ENCODE measurements around the gene BCL11B.

Gene BCL11B

GRCh38 chr14:99249389-99249788 is 22.6 kb downstream of the BCL11B start:
- Histone ChIP-seq H3K9ac (no peak overlapping the region), H2AFZ (ENCODE audit: low read depth) (no peak overlapping the region), H3K27ac (no peak overlapping the region), H3K4me1 (ENCODE audit: low read depth, poor library complexity, severe bottlenecking) (no peaks in the 10 kb centered on the region), H3K36me3 (ENCODE audit: insufficient read depth) (no peaks in the 10 kb centered on the region), H3K79me2 (ENCODE audit: insufficient read depth, low read depth) (no peaks in the 10 kb centered on the region), H3K4me2 (no peak overlapping the region), H4K20me1 (ENCODE audit: insufficient read depth) (no peaks in the 10 kb centered on the region), H3K27me3 (ENCODE audit: insufficient read depth, low read depth) (no peaks in the 10 kb centered on the region), H3K4me3 (IDR thresholded peaks at IDR 0.05; ENCODE audit: insufficient read depth, low read depth, low read length) (no peak overlapping the region)
- TF ChIP-seq CTCF (conservative IDR thresholded peaks at IDR 0.05; ENCODE audit: low read depth, low read length) = no peak

GRCh38 chr14:99248761-99249171 is 23.2 kb downstream of the BCL11B start:
- Histone ChIP-seq H3K36me3 (ENCODE audit: insufficient read depth) (no peaks in the 10 kb centered on the region), H3K9ac (no peak overlapping the region), H3K4me1 (ENCODE audit: low read depth, poor library complexity, severe bottlenecking) (no peaks in the 10 kb centered on the region), H3K27ac (no peak overlapping the region), H3K4me2 (no peak overlapping the region), H3K4me3 (IDR thresholded peaks at IDR 0.05; ENCODE audit: insufficient read depth, low read depth, low read length) (no peak overlapping the region), H3K79me2 (ENCODE audit: insufficient read depth, low read depth) (no peaks in the 10 kb centered on the region), H3K27me3 (ENCODE audit: insufficient read depth, low read depth) (no peaks in the 10 kb centered on the region), H2AFZ (ENCODE audit: low read depth) (no peak overlapping the region), H4K20me1 (ENCODE audit: insufficient read depth) (no peaks in the 10 kb centered on the region)
- TF ChIP-seq CTCF (conservative IDR thresholded peaks at IDR 0.05; ENCODE audit: low read depth, low read length) = no peak

- Histone ChIP-seq H3K9ac (no peak overlapping the region), H3K27ac (no peak overlapping the region), H3K27me3 (ENCODE audit: insufficient read depth, low read depth) (no peaks in the 10 kb centered on the region), H2AFZ (ENCODE audit: low read depth) (no peak overlapping the region), H3K36me3 (ENCODE audit: insufficient read depth) (no peaks in the 10 kb centered on the region), H3K4me2 (no peak overlapping the region), H4K20me1 (ENCODE audit: insufficient read depth) (no peaks in the 10 kb centered on the region), H3K4me1 (ENCODE audit: low read depth, poor library complexity, severe bottlenecking) (no peaks in the 10 kb centered on the region), H3K4me3 (IDR thresholded peaks at IDR 0.05; ENCODE audit: insufficient read depth, low read depth, low read length) (no peak overlapping the region), H3K79me2 (ENCODE audit: insufficient read depth, low read depth) (no peaks in the 10 kb centered on the region)
- no peak for TF ChIP-seq CTCF (conservative IDR thresholded peaks at IDR 0.05; ENCODE audit: low read depth, low read length)
Observed at GRCh38 chr14:99247772-99248171, 24.2 kb downstream of the BCL11B start.

GRCh38 chr14:99247101-99247729 is 24.8 kb downstream of the BCL11B start:
- H3K4me3 ChIP-seq (IDR thresholded peaks at IDR 0.05; ENCODE audit: insufficient read depth, low read depth, low read length) = no peak overlapping the region
- H3K4me1 ChIP-seq (ENCODE audit: low read depth, poor library complexity, severe bottlenecking) = no peaks in the 10 kb centered on the region
- H3K9ac ChIP-seq = no peak overlapping the region
- no peak overlapping the region for H2AFZ ChIP-seq (ENCODE audit: low read depth)
- no peaks in the 10 kb centered on the region for H3K79me2 ChIP-seq (ENCODE audit: insufficient read depth, low read depth)
- H3K27me3 ChIP-seq (ENCODE audit: insufficient read depth, low read depth) = no peaks in the 10 kb centered on the region
- no peak overlapping the region for H3K4me2 ChIP-seq
- no peaks in the 10 kb centered on the region for H3K36me3 ChIP-seq (ENCODE audit: insufficient read depth)
- TF ChIP-seq CTCF (conservative IDR thresholded peaks at IDR 0.05; ENCODE audit: low read depth, low read length) = no peak
- no peaks in the 10 kb centered on the region for H4K20me1 ChIP-seq (ENCODE audit: insufficient read depth)
- H3K27ac ChIP-seq = no peak overlapping the region

All from KMS-11 (cell line).